ENCODE measurements around the gene GALM.
"Not testable (repeated sequence)": the region's sequence is repeated elsewhere in the genome, so short reads cannot be mapped to it uniquely, and the experiment has no call there.

Gene GALM

GRCh38 chr2:38665854-38666555 lies at the start of gene GALM:
Gene GALM, plus strand, starts transcription at chr2:38666114. Its CDS starts 48 bp downstream, at chr2:38666162.
- DNase-seq (ENCODE audit: low read depth in 2 of 2): no peak

GRCh38 chr2:38617301-38617700 lies 48.6 kb upstream of the GALM start:
- no peak for DNase-seq (ENCODE audit: low read depth in 2 of 2)

GRCh38 chr2:38619458-38620164 lies 46.3 kb upstream of the GALM start:
- DNase-seq (ENCODE audit: low read depth in 2 of 2): no peak

GRCh38 chr2:38620282-38620977 lies 45.5 kb upstream of the GALM start:
- no peak for DNase-seq (ENCODE audit: low read depth in 2 of 2)

GRCh38 chr2:38621018-38621417 lies 44.9 kb upstream of the GALM start:
- no peak for DNase-seq (ENCODE audit: low read depth in 2 of 2)

- no peak for DNase-seq (ENCODE audit: low read depth in 2 of 2)
Observed at GRCh38 chr2:38622210-38622609, 43.7 kb upstream of the GALM start.

GRCh38 chr2:38626326-38627035 lies 39.4 kb upstream of the GALM start:
- DNase-seq (ENCODE audit: low read depth in 2 of 2): no peak

GRCh38 chr2:38627391-38627790 lies 38.5 kb upstream of the GALM start:
- DNase-seq (ENCODE audit: low read depth in 2 of 2): no peak

- DNase-seq (ENCODE audit: low read depth in 2 of 2): no peak
Observed at GRCh38 chr2:38629684-38630083, 36.2 kb upstream of the GALM start.

- no peak for DNase-seq (ENCODE audit: low read depth in 2 of 2)
Observed at GRCh38 chr2:38631976-38632375, 33.9 kb upstream of the GALM start.

GRCh38 chr2:38632980-38633379 lies 32.9 kb upstream of the GALM start:
- DNase-seq (ENCODE audit: low read depth in 2 of 2): no peak

- DNase-seq (ENCODE audit: low read depth in 2 of 2): no peak
Observed at GRCh38 chr2:38633895-38634294, 32.0 kb upstream of the GALM start.

- no peak for DNase-seq (ENCODE audit: low read depth in 2 of 2)
Observed at GRCh38 chr2:38634684-38635083, 31.2 kb upstream of the GALM start.

GRCh38 chr2:38635139-38635538 lies 30.8 kb upstream of the GALM start:
- no peak for DNase-seq (ENCODE audit: low read depth in 2 of 2)

GRCh38 chr2:38636069-38636468 lies 29.8 kb upstream of the GALM start:
- no peak for DNase-seq (ENCODE audit: low read depth in 2 of 2)

- not testable (repeated sequence) for DNase-seq (ENCODE audit: low read depth in 2 of 2)
Observed at GRCh38 chr2:38642373-38643017, 23.4 kb upstream of the GALM start.

GRCh38 chr2:38643021-38643671 lies 22.8 kb upstream of the GALM start:
- DNase-seq (ENCODE audit: low read depth in 2 of 2): no peak

- DNase-seq (ENCODE audit: low read depth in 2 of 2): not testable (repeated sequence)
Observed at GRCh38 chr2:38643683-38644511, 22.0 kb upstream of the GALM start.

GRCh38 chr2:38648107-38648761 lies 17.7 kb upstream of the GALM start:
- DNase-seq (ENCODE audit: low read depth in 2 of 2): no peak
